Peyer's patch (tissue), 4 donors: ENCODE measurements around the gene GCDH.

ENCODE experiments used
- CTCF ChIP-seq, 6 experiments: fragments of 450-650 bp in 4 of 6; fragments of 200-600 bp in 2 of 6; sonication (generic) in 1 of 6; IDR thresholded peaks; one replicate each; pipeline ENCODE4 v1.5.1; 2017 to 2019; ENCODE audit warnings: antibody characterized with exemption in 6 of 6, mild to moderate bottlenecking in 3 of 6, moderate library complexity in 1 of 6
- POLR2A ChIP-seq, 2 donors: fragments of 450-650 bp; IDR thresholded peaks; one replicate each; pipeline ENCODE4 v1.5.1; 2017; ENCODE audit warnings: antibody characterized with exemption in 2 of 2, mild to moderate bottlenecking in 2 of 2, moderate library complexity in 2 of 2

- TF ChIP-seq CTCF (IDR thresholded peaks at IDR 0.05) (no peak), POLR2A (IDR thresholded peaks at IDR 0.05) (no peak)
Observed at GRCh38 chr19:12913011-12913561, 22.1 kb downstream of the GCDH start.
